B cell (primary cell): ENCODE results near the gene NHS. TPM values are rescaled to one million over a fixed set of nuclear protein-coding genes. Genes with fewer than 3 reads are reported as not detected.

Source experiments
- ATAC-seq: fragments of 200-7000 bp; cut with Tn5 transposase; one replicate; pipeline ENCODE4 v1.10.0; 2021; ENCODE audit warnings: low read depth, mild to moderate bottlenecking, moderate number of reproducible peaks, moderate library complexity
- CTCF ChIA-PET: fragments of 350-600 bp; sonication (Branson Sonifier 250); formaldehyde crosslinking; loops from one replicate; lab custom pipeline; 2021; ENCODE audit warnings: antibody characterized with exemption, inconsistent platforms; lab: Charles Lee
- POLR2A ChIA-PET: fragments of 350-600 bp; sonication (Branson Sonifier 250); formaldehyde crosslinking; loops from one replicate; lab custom pipeline; 2021; ENCODE audit warnings: antibody characterized with exemption; lab: Charles Lee
- DNase-seq: peaks from one replicate; pipeline ENCODE4 v3.0.0; 2013
- H2AFZ ChIP-seq: 2 replicates; pipeline ENCODE4 v1.6.1; 2012; ENCODE audit warnings: mild to moderate bottlenecking, low read depth, low read length; ENCODE audit not compliant: insufficient read depth, poor library complexity, severe bottlenecking
- H3K27ac ChIP-seq, 2 donors: 1 replicate in 1 of 2; 2 replicates in 1 of 2; pipeline ENCODE4 v1.5.1; 2012 to 2013; ENCODE audit warnings: low read length in 2 of 2, mild to moderate bottlenecking in 2 of 2, moderate library complexity in 1 of 2
- H3K27me3 ChIP-seq, 4 experiments: fragments of 200-600 bp in 1 of 4; sonication (generic) in 1 of 4; replicated peaks in 1 of 4; 1 replicate in 2 of 4; 2 replicates in 2 of 4; pipeline versions ENCODE4 v1.6.1 to v1.7.0; 2013 to 2016; ENCODE audit warnings: low read length in 3 of 4, mild to moderate bottlenecking in 2 of 4, mixed read lengths in 1 of 4, moderate library complexity in 1 of 4; ENCODE audit not compliant: insufficient read depth in 4 of 4, control insufficient read depth in 3 of 4; ENCODE audit errors: control extremely low read depth in 1 of 4
- H3K36me3 ChIP-seq, 2 experiments: replicated peaks in 1 of 2; 1 replicate in 1 of 2; 2 replicates in 1 of 2; pipeline versions ENCODE4 v1.6.1 to v1.7.1; 2013; ENCODE audit warnings: low read length in 1 of 2; ENCODE audit not compliant: insufficient read depth in 2 of 2, control insufficient read depth in 1 of 2; ENCODE audit errors: control extremely low read depth in 1 of 2, extremely low read depth in 1 of 2
- H3K4me1 ChIP-seq, 2 donors: fragments of 200-600 bp in 1 of 2; sonication (generic) in 1 of 2; 1 replicate in 1 of 2; 2 replicates in 1 of 2; pipeline versions ENCODE4 v1.5.1 to v1.6.1; 2013 to 2017; ENCODE audit warnings: low read length in 2 of 2; ENCODE audit not compliant: control insufficient read depth in 2 of 2, insufficient read depth in 2 of 2
- H3K4me2 ChIP-seq: replicated peaks from 2 replicates; pipeline ENCODE3; 2012; ENCODE audit warnings: mild to moderate bottlenecking, low read depth, low read length; ENCODE audit not compliant: poor library complexity, severe bottlenecking
- H3K4me3 ChIP-seq, 5 experiments: fragments of 200-600 bp in 1 of 5; sonication (generic) in 1 of 5; 1 replicate in 3 of 5; 2 replicates in 2 of 5; pipeline versions ENCODE4 v1.5.1 to v1.7.0; 2011 to 2016; ENCODE audit warnings: low read length in 4 of 5, mild to moderate bottlenecking in 4 of 5, low read depth in 2 of 5, control low read depth in 1 of 5, moderate library complexity in 1 of 5; ENCODE audit not compliant: insufficient read depth in 1 of 5; ENCODE audit errors: control extremely low read depth in 1 of 5, extremely low read depth in 1 of 5
- H3K79me2 ChIP-seq: fragments of 200-600 bp; sonication (generic); one replicate; pipeline ENCODE4 v1.6.0; 2016; ENCODE audit warnings: low read length; ENCODE audit not compliant: control insufficient read depth, insufficient read depth
- H3K9ac ChIP-seq: fragments of 200-600 bp; sonication (generic); 2 replicates; pipeline ENCODE4 v1.6.1; 2017; ENCODE audit warnings: mild to moderate bottlenecking, low read length, moderate library complexity
- H3K9me3 ChIP-seq, 3 donors: one replicate each; pipeline versions ENCODE4 v1.6.1 to v1.7.1; 2013; ENCODE audit warnings: low read length in 2 of 3; ENCODE audit not compliant: control insufficient read depth in 2 of 3, insufficient read depth in 1 of 3; ENCODE audit errors: control extremely low read depth in 1 of 3
- H4K20me1 ChIP-seq: 2 replicates; pipeline ENCODE4 v1.6.0; 2012; ENCODE audit warnings: mild to moderate bottlenecking, low read length; ENCODE audit not compliant: insufficient read depth, control insufficient read depth, poor library complexity, severe bottlenecking
- H3K27ac Mint-ChIP-seq: one replicate; pipeline ENCODE4 v1.8.0; 2021; ENCODE audit warnings: mixed read lengths
- H3K27me3 Mint-ChIP-seq: one replicate; pipeline ENCODE4 v1.8.0; 2021; ENCODE audit warnings: mixed read lengths
- H3K4me1 Mint-ChIP-seq: one replicate; pipeline ENCODE4 v1.8.0; 2021; ENCODE audit warnings: mixed read lengths
- H3K4me3 Mint-ChIP-seq: one replicate; pipeline ENCODE4 v1.8.0; 2021; ENCODE audit warnings: mixed read lengths
- H3K9me3 Mint-ChIP-seq: one replicate; pipeline ENCODE4 v1.8.0; 2022; ENCODE audit warnings: mixed read lengths; ENCODE audit not compliant: insufficient read depth
- EZH2 ChIP-seq: IDR thresholded peaks from 2 replicates; pipeline ENCODE4 v1.6.1; 2012; ENCODE audit warnings: borderline replicate concordance, low read depth, mild to moderate bottlenecking, moderate library complexity, low read length; ENCODE audit not compliant: insufficient read depth, poor library complexity, severe bottlenecking
- WGBS: methylation state at CpG from one replicate; pipeline ENCODE4 v1.1.5; 2013; ENCODE audit warnings: missing lambda C conversion rate; ENCODE audit not compliant: insufficient coverage; 5-methylcytosine and 5-hydroxymethylcytosine counted together
- intact Hi-C: fragments of 100-400 bp; cut with micrococcal nuclease; formaldehyde crosslinking; loops from one replicate; pipeline ENCODE4 v1.10.0; 2022
- polyA plus RNA-seq: library from polyadenylated mRNA; depleted of rRNA; stranded (reverse); fragments of >200 nt; gene quantifications from 2 replicates; pipeline ENCODE4 v1.2.3, GENCODE V29; 2012
- total RNA-seq, 2 donors: library from RNA; stranded (reverse); fragments of 120-200 nt in 1 of 2; gene quantifications; 1 replicate in 1 of 2; 2 replicates in 1 of 2; pipeline versions ENCODE4 v1.2.3 to v1.2.4, GENCODE V29; 2013 to 2022
- TF ChIP-seq, protein P1 (sequence below): fragments of 200-600 bp; IDR thresholded peaks from one replicate; pipeline ENCODE4 v1.8.0; 2022; ENCODE audit warnings: antibody characterized with exemption, mild to moderate bottlenecking

Gene NHS
- total and polyA plus RNA-seq, 2 donors (not counting 1 experiment from before 2014, with no cell fraction given): not detected

GRCh38 chrX:17336377-17336776 lies 38.6 kb upstream of the NHS start:
- no peak for DNase-seq
- no peaks in the 10 kb centered on the region for H4K20me1 ChIP-seq
- Mint-ChIP-seq H3K27ac (no peak overlapping the region), H3K9me3 (no peaks in the 10 kb centered on the region), H3K27me3 (no peaks in the 10 kb centered on the region), H3K4me1 (no peaks in the 10 kb centered on the region), H3K4me3 (no peak overlapping the region)
- no peak overlapping the region for H3K4me2 ChIP-seq
- no peaks in the 10 kb centered on the region for H3K4me1 ChIP-seq
- no peak overlapping the region for H3K27ac ChIP-seq
- H2AFZ ChIP-seq: no peak overlapping the region
- intact Hi-C loops: no loop called here
- H3K9ac ChIP-seq: no peak overlapping the region
- ChIA-PET CTCF (no interaction called here), POLR2A (no interaction called here)
- no peak overlapping the region for H3K4me3 ChIP-seq
- H3K36me3 ChIP-seq: no peaks in the 10 kb centered on the region
- no peaks in the 10 kb centered on the region for H3K79me2 ChIP-seq
- no peaks in the 10 kb centered on the region for H3K9me3 ChIP-seq
- H3K27me3 ChIP-seq: no peaks in the 10 kb centered on the region
- TF ChIP-seq, protein P1, sequence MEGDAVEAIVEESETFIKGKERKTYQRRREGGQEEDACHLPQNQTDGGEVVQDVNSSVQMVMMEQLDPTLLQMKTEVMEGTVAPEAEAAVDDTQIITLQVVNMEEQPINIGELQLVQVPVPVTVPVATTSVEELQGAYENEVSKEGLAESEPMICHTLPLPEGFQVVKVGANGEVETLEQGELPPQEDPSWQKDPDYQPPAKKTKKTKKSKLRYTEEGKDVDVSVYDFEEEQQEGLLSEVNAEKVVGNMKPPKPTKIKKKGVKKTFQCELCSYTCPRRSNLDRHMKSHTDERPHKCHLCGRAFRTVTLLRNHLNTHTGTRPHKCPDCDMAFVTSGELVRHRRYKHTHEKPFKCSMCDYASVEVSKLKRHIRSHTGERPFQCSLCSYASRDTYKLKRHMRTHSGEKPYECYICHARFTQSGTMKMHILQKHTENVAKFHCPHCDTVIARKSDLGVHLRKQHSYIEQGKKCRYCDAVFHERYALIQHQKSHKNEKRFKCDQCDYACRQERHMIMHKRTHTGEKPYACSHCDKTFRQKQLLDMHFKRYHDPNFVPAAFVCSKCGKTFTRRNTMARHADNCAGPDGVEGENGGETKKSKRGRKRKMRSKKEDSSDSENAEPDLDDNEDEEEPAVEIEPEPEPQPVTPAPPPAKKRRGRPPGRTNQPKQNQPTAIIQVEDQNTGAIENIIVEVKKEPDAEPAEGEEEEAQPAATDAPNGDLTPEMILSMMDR: no peak
- TF ChIP-seq EZH2: no peak
- ATAC-seq: no peak

DNA sequence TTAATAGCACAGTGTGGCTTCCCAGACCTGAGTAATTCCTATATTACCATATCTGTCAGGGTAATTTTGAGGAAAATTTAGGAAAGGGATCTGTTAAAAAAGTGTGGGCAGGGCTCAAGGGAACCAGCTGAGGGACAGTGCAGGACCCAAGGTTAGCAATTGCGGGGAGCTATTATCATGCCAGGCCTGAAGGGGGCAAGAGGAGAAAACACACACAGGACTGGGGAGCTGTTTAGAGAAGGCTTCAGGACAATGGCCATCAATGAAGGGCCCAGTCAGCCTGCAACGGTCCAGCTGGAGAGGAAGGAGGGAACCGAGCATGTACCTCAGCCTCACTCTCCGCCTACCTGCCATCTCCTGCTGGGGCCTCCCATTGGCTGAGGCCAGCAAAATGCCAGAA lies 19.0 kb upstream of the NHS start:
- no peaks in the 10 kb centered on the region for H3K4me1 ChIP-seq
- DNase-seq (no peak), ATAC-seq (no peak)
- H3K4me1 Mint-ChIP-seq: no peaks in the 10 kb centered on the region
- no peak overlapping the region for H3K27ac Mint-ChIP-seq
- no peak overlapping the region for H3K27ac ChIP-seq
- intact Hi-C loops: no loop called here
- no peaks in the 10 kb centered on the region for H4K20me1 ChIP-seq
- H3K27me3 ChIP-seq: peaks cover 0 to 3% (median 0%) of the 10 kb centered on the region in 4 experiments
- no peak overlapping the region for H3K4me2 ChIP-seq
- POLR2A ChIA-PET: no interaction called here
- H3K27me3 Mint-ChIP-seq: no peaks in the 10 kb centered on the region
- no peaks in the 10 kb centered on the region for H3K79me2 ChIP-seq
- CTCF ChIA-PET: no interaction called here
- H3K9me3 ChIP-seq: no peaks in the 10 kb centered on the region
- H3K36me3 ChIP-seq: no peaks in the 10 kb centered on the region
- TF ChIP-seq, protein P1: no peak
- WGBS: 63% methylated on average over 1 of the region's 4 CpGs
- H3K9me3 Mint-ChIP-seq: no peaks in the 10 kb centered on the region
- H3K4me3 Mint-ChIP-seq: no peak overlapping the region
- H3K9ac ChIP-seq: no peak overlapping the region
- H2AFZ ChIP-seq: no peak overlapping the region
- H3K4me3 ChIP-seq: no peak overlapping the region
